Fibroblast of lung (primary cell): Measurements from ENCODE around the gene PCSK6. TPM values are rescaled to one million over a fixed set of nuclear protein-coding genes. Genes with fewer than 3 reads are reported as not detected.

Experiments
- DNase-seq, 2 donors: peaks; one replicate each; pipeline versions ENCODE4 v3.0.0 to v3.0.0-alpha.2; 2010; ENCODE audit warnings: low read depth in 2 of 2
- H2AFZ ChIP-seq: 2 replicates; pipeline ENCODE4 v1.5.1; 2012; ENCODE audit warnings: low read length, control low read depth, inconsistent platforms
- H3K27ac ChIP-seq: 2 replicates; pipeline ENCODE4 v1.5.1; 2011; ENCODE audit warnings: low read length, control low read depth; ENCODE audit not compliant: insufficient read depth
- H3K27me3 ChIP-seq: 2 replicates; pipeline ENCODE4 v1.5.1; 2011; ENCODE audit warnings: mild to moderate bottlenecking, low read length; ENCODE audit not compliant: control insufficient read depth, insufficient read depth
- H3K36me3 ChIP-seq: 2 replicates; pipeline ENCODE4 v1.5.1; 2011; ENCODE audit warnings: low read length; ENCODE audit not compliant: control insufficient read depth, insufficient read depth
- H3K4me1 ChIP-seq: 2 replicates; pipeline ENCODE4 v1.5.1; 2011; ENCODE audit warnings: low read length; ENCODE audit not compliant: control insufficient read depth, insufficient read depth; ENCODE audit errors: extremely low read depth
- H3K4me2 ChIP-seq: 2 replicates; pipeline ENCODE4 v1.5.1; 2011; ENCODE audit warnings: low read length, control low read depth; ENCODE audit not compliant: insufficient read depth; ENCODE audit errors: extremely low read depth
- H3K4me3 ChIP-seq, 4 experiments: fragments of 200-600 bp in 1 of 4; sonication (generic) in 1 of 4; replicated peaks in 1 of 4; 2 replicates each; pipeline ENCODE4 v1.5.1; 2011 to 2016; ENCODE audit warnings: low read length in 4 of 4, low read depth in 3 of 4, mild to moderate bottlenecking in 3 of 4, control low read depth in 2 of 4, inconsistent platforms in 1 of 4, mixed read lengths in 1 of 4; ENCODE audit not compliant: insufficient read depth in 1 of 4; ENCODE audit errors: control extremely low read depth in 1 of 4
- H3K79me2 ChIP-seq: 2 replicates; pipeline ENCODE4 v1.5.1; 2012; ENCODE audit warnings: mild to moderate bottlenecking, low read length, inconsistent platforms; ENCODE audit not compliant: control insufficient read depth, insufficient read depth
- H3K9ac ChIP-seq: 2 replicates; pipeline ENCODE4 v1.5.1; 2011; ENCODE audit warnings: mild to moderate bottlenecking, low read length, control low read depth; ENCODE audit not compliant: insufficient read depth
- H3K9me3 ChIP-seq: 2 replicates; pipeline ENCODE4 v1.5.1; 2012; ENCODE audit warnings: low read depth, low read length; ENCODE audit not compliant: control insufficient read depth, insufficient read depth
- H4K20me1 ChIP-seq: 2 replicates; pipeline ENCODE4 v1.5.1; 2011; ENCODE audit warnings: low read length; ENCODE audit not compliant: control insufficient read depth, insufficient read depth; ENCODE audit errors: extremely low read depth
- CTCF ChIP-seq, 2 donors: IDR thresholded peaks in 1 of 2; conservative IDR thresholded peaks in 1 of 2; 1 replicate in 1 of 2; 2 replicates in 1 of 2; pipeline ENCODE4 v1.5.1; 2011 to 2012; ENCODE audit warnings: low read length in 2 of 2, control low read depth in 1 of 2, inconsistent platforms in 1 of 2, low read depth in 1 of 2, mild to moderate bottlenecking in 1 of 2
- EZH2 ChIP-seq: IDR thresholded peaks from 2 replicates; pipeline ENCODE4 v1.5.1; 2012; ENCODE audit warnings: low read length, control low read depth, mild to moderate bottlenecking; ENCODE audit errors: missing control alignments
- polyA plus RNA-seq, 2 donors: library from polyadenylated mRNA; depleted of rRNA in 1 of 2; stranded (reverse) in 1 of 2; unstranded in 1 of 2; fragments of >200 nt; gene quantifications; 2 replicates each; pipeline ENCODE4 v1.2.1, GENCODE V29; 2011 to 2012; ENCODE audit warnings: missing spikeins in 1 of 2
- total RNA-seq: library from RNA; depleted of rRNA; stranded (reverse); fragments of >200 nt; gene quantifications from 2 replicates; pipeline ENCODE4 v1.2.1, GENCODE V29; 2014

PCSK6 gene
- total and polyA plus RNA-seq, 2 donors (not counting 1 experiment from before 2014, with no cell fraction given): 0.02 to 0.83 TPM

- Histone ChIP-seq H3K9ac (no peak overlapping the region), H2AFZ (no peak overlapping the region), H3K27ac (no peak overlapping the region), H3K4me2 (no peak overlapping the region), H3K4me3 (no peak overlapping the region), H3K4me1 (peaks cover 6% of the 10 kb centered on the region), H3K36me3 (no peaks in the 10 kb centered on the region), H3K27me3 (no peaks in the 10 kb centered on the region), H4K20me1 (no peaks in the 10 kb centered on the region), H3K9me3 (no peaks in the 10 kb centered on the region), H3K79me2 (peaks cover 14% of the 10 kb centered on the region)
- no peak for TF ChIP-seq EZH2
- no peak for TF ChIP-seq CTCF (conservative IDR thresholded peaks at IDR 0.05 in 1 of 2, IDR thresholded peaks at IDR 0.05 in 1 of 2; ENCODE audit: low read depth in 1 of 2, low read length in 2 of 2)
- DNase-seq: peak in 1 of 2 donors; percentile 41
Measured at GRCh38 chr15:101255051-101255395, 234.5 kb downstream of the PCSK6 start.

DNA sequence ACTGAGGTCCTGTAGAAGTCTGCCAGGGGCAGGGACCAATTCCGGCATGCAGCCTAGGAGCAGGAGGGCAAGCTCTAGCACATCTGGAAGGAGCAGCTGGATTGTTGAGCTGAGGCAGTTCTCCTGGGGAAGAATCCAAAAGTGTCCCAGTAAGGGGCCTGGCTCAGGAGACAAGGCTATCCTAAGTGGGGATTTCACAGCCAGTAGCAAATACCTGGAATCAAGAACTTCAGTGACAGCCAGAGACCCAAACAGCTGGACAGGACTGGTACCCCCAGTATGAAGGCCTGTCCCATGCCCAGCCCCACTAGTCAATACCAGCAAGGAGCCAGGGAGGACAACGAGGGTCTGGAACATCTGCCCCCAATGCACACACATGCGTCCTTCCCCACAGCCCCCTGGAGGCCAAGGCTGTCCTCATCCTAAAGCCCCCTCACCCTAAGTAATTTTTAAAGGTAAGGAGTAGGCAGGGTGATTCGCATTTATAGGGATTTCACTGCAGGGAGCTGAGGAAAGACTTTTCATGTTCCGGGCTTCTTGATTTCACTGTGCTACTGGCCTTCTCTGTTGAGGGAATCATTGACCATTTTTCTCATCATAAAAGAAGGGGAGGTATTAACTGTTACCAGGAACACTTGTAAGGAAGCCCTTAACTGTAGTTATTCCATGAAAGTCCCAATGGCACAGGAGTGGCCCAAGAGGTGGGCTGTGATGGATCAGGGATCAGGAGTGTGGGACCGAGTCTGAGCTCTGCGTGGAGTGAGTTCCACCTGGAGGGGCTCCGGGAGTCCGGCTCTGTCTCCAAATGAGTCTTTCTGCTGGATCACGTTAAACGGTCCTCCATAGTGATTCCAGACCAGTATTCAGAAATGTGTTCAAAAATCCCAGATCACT lies 235.1 kb downstream of the PCSK6 start:
- no peak overlapping the region for H3K4me2 ChIP-seq
- H4K20me1 ChIP-seq: no peaks in the 10 kb centered on the region
- TF ChIP-seq EZH2 (no peak), CTCF (conservative IDR thresholded peaks at IDR 0.05 in 1 of 2, IDR thresholded peaks at IDR 0.05 in 1 of 2; ENCODE audit: low read depth in 1 of 2, low read length in 2 of 2) (no peak)
- H3K27me3 ChIP-seq: no peaks in the 10 kb centered on the region
- no peak overlapping the region for H3K4me3 ChIP-seq
- no peak for DNase-seq
- no peak overlapping the region for H2AFZ ChIP-seq
- peaks cover 6% of the 10 kb centered on the region for H3K4me1 ChIP-seq
- no peak overlapping the region for H3K9ac ChIP-seq
- no peaks in the 10 kb centered on the region for H3K9me3 ChIP-seq
- H3K79me2 ChIP-seq: peaks cover 20% of the 10 kb centered on the region
- H3K36me3 ChIP-seq: no peaks in the 10 kb centered on the region
- H3K27ac ChIP-seq: no peak overlapping the region

Other genes with a start within 250 kb of the PCSK6 start
- 26.7 and 28.6 TPM in 2 replicates for gene CHSY1, start 237.7 kb downstream of the PCSK6 start, total RNA-seq
- gene CHSY1, start 237.7 kb downstream of the PCSK6 start, polyA plus RNA-seq: 52.1 and 57.0 TPM in 2 replicates
- 59.8 and 66.2 TPM in 2 replicates for gene SELENOS, start 212.2 kb downstream of the PCSK6 start, total RNA-seq
- gene SELENOS, start 212.2 kb downstream of the PCSK6 start, polyA plus RNA-seq: 105 and 130 TPM in 2 replicates
- 7.7 and 12.9 TPM in 2 replicates for gene SNRPA1, start 194.5 kb downstream of the PCSK6 start, total RNA-seq
- gene SNRPA1, start 194.5 kb downstream of the PCSK6 start, polyA plus RNA-seq: 90.3 and 118 TPM in 2 replicates
- 46.2 and 71.5 TPM in 2 replicates for gene TM2D3, start 162.7 kb upstream of the PCSK6 start, total RNA-seq
- gene TM2D3, start 162.7 kb upstream of the PCSK6 start, polyA plus RNA-seq: 44.6 and 46.1 TPM in 2 replicates
- 9.5 and 23.3 TPM in 2 replicates for gene TARS3, start 234.8 kb upstream of the PCSK6 start, total RNA-seq
- 4.3 and 6.2 TPM in 2 replicates for gene TARS3, start 234.8 kb upstream of the PCSK6 start, polyA plus RNA-seq